Bone marrow (tissue), 2 donors: ENCODE results near the gene PRRC2A.

Experiments used
- DNase-seq, 2 donors: peaks; one replicate each; lab custom pipeline; 2025; lab: John Stamatoyannopoulos, UW

Gene PRRC2A

DNA sequence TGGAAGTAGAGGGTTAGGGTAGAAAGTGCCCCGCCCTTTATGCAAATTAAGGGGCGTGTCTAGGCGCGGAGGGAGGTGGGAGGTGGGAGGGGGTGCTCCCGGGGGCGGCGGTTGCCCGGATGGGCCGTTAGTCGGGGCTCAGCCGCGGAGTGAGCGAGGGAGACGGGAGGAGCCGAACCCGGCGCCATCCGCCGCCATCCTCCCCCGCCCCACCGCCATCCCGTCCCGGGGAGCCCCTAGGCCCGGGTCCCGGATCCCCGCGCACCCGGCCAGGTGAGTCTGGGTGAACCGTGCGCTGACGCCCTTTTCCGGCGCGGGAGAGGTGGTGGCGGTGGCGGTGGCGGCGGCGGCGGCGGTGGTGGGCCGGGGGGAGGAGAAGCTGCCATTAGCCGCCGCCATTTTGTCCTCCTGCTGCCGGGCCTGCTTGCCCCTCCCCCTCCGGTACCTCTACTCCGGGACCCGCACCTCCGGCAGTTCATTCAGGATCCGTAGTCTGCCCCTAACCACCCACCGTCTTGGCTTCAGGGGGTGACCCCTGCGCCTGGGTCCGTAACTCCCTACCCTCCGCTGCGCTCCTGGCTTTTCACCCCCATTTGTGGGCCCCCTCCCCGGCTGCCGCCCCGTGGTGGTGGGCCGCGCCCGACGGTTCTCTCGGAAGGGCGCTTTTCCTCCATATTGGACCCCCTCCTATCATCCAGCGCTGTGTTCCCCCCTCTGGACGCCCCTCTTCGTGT lies at the start of gene PRRC2A:
Gene PRRC2A (plus strand): TSS at position 130 of the 734 bp plus-strand sequence. CDS start 2,075 bp downstream, outside the sequence.
- peak; percentile 38 to 97 for DNase-seq

DNA sequence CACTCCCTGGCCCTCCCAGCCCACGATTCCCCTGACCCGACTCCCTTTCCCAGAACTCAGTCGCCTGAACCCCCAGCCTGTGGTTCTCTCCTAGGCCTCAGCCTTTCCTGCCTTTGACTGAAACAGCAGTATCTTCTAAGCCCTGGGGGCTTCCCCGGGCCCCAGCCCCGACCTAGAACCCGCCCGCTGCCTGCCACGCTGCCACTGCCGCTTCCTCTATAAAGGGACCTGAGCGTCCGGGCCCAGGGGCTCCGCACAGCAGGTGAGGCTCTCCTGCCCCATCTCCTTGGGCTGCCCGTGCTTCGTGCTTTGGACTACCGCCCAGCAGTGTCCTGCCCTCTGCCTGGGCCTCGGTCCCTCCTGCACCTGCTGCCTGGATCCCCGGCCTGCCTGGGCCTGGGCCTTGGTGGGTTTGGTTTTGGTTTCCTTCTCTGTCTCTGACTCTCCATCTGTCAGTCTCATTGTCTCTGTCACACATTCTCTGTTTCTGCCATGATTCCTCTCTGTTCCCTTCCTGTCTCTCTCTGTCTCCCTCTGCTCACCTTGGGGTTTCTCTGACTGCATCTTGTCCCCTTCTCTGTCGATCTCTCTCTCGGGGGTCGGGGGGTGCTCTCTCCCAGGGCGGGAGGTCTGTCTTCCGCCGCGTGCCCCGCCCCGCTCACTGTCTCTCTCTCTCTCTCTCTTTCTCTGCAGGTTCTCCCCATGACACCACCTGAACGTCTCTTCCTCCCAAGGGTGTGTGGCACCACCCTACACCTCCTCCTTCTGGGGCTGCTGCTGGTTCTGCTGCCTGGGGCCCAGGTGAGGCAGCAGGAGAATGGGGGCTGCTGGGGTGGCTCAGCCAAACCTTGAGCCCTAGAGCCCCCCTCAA lies 48.2 kb upstream of the PRRC2A start, which contains the start of gene LTA:
Gene LTA (plus strand): TSS at position 249 of the 871 bp plus-strand sequence. CDS start 454 bp downstream, at position 703.
- DNase-seq: no peak

DNA sequence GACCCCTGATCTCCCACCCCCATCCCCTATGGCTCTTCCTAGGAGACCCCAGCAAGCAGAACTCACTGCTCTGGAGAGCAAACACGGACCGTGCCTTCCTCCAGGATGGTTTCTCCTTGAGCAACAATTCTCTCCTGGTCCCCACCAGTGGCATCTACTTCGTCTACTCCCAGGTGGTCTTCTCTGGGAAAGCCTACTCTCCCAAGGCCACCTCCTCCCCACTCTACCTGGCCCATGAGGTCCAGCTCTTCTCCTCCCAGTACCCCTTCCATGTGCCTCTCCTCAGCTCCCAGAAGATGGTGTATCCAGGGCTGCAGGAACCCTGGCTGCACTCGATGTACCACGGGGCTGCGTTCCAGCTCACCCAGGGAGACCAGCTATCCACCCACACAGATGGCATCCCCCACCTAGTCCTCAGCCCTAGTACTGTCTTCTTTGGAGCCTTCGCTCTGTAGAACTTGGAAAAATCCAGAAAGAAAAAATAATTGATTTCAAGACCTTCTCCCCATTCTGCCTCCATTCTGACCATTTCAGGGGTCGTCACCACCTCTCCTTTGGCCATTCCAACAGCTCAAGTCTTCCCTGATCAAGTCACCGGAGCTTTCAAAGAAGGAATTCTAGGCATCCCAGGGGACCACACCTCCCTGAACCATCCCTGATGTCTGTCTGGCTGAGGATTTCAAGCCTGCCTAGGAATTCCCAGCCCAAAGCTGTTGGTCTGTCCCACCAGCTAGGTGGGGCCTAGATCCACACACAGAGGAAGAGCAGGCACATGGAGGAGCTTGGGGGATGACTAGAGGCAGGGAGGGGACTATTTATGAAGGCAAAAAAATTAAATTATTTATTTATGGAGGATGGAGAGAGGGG lies 47.0 kb upstream of the PRRC2A start:
- no peak for DNase-seq

DNA sequence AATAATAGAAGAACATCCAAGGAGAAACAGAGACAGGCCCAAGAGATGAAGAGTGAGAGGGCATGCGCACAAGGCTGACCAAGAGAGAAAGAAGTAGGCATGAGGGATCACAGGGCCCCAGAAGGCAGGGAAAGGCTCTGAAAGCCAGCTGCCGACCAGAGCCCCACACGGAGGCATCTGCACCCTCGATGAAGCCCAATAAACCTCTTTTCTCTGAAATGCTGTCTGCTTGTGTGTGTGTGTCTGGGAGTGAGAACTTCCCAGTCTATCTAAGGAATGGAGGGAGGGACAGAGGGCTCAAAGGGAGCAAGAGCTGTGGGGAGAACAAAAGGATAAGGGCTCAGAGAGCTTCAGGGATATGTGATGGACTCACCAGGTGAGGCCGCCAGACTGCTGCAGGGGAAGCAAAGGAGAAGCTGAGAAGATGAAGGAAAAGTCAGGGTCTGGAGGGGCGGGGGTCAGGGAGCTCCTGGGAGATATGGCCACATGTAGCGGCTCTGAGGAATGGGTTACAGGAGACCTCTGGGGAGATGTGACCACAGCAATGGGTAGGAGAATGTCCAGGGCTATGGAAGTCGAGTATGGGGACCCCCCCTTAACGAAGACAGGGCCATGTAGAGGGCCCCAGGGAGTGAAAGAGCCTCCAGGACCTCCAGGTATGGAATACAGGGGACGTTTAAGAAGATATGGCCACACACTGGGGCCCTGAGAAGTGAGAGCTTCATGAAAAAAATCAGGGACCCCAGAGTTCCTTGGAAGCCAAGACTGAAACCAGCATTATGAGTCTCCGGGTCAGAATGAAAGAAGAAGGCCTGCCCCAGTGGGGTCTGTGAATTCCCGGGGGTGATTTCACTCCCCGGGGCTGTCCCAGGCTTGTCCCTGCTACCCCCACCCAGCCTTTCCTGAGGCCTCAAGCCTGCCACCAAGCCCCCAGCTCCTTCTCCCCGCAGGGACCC lies 46.1 kb upstream of the PRRC2A start:
- DNase-seq: no peak

DNA sequence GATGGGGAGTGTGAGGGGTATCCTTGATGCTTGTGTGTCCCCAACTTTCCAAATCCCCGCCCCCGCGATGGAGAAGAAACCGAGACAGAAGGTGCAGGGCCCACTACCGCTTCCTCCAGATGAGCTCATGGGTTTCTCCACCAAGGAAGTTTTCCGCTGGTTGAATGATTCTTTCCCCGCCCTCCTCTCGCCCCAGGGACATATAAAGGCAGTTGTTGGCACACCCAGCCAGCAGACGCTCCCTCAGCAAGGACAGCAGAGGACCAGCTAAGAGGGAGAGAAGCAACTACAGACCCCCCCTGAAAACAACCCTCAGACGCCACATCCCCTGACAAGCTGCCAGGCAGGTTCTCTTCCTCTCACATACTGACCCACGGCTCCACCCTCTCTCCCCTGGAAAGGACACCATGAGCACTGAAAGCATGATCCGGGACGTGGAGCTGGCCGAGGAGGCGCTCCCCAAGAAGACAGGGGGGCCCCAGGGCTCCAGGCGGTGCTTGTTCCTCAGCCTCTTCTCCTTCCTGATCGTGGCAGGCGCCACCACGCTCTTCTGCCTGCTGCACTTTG lies 45.1 kb upstream of the PRRC2A start, which contains the start of gene TNF:
Gene TNF (plus strand): TSS at position 231 of the 567 bp plus-strand sequence. CDS start 177 bp downstream, at position 408.
- peak in 1 of 2 donors; percentile 41 for DNase-seq

DNA sequence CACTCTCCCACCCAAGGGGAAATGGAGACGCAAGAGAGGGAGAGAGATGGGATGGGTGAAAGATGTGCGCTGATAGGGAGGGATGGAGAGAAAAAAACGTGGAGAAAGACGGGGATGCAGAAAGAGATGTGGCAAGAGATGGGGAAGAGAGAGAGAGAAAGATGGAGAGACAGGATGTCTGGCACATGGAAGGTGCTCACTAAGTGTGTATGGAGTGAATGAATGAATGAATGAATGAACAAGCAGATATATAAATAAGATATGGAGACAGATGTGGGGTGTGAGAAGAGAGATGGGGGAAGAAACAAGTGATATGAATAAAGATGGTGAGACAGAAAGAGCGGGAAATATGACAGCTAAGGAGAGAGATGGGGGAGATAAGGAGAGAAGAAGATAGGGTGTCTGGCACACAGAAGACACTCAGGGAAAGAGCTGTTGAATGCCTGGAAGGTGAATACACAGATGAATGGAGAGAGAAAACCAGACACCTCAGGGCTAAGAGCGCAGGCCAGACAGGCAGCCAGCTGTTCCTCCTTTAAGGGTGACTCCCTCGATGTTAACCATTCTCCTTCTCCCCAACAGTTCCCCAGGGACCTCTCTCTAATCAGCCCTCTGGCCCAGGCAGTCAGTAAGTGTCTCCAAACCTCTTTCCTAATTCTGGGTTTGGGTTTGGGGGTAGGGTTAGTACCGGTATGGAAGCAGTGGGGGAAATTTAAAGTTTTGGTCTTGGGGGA lies 44.4 kb upstream of the PRRC2A start:
- DNase-seq: no peak

DNA sequence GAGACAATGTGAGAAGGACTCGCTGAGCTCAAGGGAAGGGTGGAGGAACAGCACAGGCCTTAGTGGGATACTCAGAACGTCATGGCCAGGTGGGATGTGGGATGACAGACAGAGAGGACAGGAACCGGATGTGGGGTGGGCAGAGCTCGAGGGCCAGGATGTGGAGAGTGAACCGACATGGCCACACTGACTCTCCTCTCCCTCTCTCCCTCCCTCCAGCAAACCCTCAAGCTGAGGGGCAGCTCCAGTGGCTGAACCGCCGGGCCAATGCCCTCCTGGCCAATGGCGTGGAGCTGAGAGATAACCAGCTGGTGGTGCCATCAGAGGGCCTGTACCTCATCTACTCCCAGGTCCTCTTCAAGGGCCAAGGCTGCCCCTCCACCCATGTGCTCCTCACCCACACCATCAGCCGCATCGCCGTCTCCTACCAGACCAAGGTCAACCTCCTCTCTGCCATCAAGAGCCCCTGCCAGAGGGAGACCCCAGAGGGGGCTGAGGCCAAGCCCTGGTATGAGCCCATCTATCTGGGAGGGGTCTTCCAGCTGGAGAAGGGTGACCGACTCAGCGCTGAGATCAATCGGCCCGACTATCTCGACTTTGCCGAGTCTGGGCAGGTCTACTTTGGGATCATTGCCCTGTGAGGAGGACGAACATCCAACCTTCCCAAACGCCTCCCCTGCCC lies 43.5 kb upstream of the PRRC2A start:
- DNase-seq: no peak

DNA sequence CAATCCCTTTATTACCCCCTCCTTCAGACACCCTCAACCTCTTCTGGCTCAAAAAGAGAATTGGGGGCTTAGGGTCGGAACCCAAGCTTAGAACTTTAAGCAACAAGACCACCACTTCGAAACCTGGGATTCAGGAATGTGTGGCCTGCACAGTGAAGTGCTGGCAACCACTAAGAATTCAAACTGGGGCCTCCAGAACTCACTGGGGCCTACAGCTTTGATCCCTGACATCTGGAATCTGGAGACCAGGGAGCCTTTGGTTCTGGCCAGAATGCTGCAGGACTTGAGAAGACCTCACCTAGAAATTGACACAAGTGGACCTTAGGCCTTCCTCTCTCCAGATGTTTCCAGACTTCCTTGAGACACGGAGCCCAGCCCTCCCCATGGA lies 42.9 kb upstream of the PRRC2A start:
- no peak for DNase-seq

DNA sequence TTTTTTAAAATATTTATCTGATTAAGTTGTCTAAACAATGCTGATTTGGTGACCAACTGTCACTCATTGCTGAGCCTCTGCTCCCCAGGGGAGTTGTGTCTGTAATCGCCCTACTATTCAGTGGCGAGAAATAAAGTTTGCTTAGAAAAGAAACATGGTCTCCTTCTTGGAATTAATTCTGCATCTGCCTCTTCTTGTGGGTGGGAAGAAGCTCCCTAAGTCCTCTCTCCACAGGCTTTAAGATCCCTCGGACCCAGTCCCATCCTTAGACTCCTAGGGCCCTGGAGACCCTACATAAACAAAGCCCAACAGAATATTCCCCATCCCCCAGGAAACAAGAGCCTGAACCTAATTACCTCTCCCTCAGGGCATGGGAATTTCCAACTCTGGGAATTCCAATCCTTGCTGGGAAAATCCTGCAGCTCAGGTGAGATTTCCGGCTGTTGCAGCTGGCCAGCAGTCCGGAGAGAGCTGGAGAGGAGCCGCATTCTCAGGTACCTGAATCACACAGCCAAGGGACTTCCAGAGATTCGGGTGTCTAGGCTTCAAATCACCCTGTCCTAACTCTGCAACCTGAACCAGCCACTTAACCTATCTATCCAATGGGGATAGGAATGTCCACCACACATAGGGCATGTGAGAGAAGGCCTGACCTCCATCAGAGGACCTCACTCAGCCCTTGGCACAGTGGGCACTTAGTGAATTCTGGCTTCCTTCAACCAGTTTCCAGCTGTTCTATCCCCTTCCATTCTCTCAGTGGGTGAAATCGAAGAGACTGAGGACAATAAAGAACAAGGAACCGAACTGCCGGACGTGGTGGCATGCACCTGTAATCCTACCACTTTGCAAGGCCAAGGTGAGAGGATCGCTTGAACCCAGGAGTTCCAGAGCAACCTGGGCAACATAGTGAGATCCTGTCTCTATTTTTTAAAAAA lies 42.1 kb upstream of the PRRC2A start:
- no peak for DNase-seq

DNA sequence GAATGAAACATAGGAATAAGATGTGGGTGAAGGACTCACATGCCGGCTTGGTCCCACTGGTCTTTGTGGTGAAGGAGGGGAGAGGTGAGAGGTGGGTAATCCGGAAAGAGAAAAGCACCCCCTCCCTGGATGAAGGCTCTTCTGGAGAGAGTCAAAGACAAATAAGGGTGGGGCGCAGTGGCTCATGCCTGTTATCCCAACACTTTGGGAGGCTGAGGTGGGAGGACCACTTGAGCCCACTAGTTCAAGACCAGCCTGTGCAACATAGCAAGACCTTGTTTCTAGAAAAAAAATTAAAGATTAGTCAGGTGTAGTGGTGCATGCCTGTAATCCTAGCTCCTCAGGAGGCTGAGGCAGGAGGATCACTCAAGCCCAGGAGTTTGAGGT lies 41.4 kb upstream of the PRRC2A start:
- no peak for DNase-seq

DNA sequence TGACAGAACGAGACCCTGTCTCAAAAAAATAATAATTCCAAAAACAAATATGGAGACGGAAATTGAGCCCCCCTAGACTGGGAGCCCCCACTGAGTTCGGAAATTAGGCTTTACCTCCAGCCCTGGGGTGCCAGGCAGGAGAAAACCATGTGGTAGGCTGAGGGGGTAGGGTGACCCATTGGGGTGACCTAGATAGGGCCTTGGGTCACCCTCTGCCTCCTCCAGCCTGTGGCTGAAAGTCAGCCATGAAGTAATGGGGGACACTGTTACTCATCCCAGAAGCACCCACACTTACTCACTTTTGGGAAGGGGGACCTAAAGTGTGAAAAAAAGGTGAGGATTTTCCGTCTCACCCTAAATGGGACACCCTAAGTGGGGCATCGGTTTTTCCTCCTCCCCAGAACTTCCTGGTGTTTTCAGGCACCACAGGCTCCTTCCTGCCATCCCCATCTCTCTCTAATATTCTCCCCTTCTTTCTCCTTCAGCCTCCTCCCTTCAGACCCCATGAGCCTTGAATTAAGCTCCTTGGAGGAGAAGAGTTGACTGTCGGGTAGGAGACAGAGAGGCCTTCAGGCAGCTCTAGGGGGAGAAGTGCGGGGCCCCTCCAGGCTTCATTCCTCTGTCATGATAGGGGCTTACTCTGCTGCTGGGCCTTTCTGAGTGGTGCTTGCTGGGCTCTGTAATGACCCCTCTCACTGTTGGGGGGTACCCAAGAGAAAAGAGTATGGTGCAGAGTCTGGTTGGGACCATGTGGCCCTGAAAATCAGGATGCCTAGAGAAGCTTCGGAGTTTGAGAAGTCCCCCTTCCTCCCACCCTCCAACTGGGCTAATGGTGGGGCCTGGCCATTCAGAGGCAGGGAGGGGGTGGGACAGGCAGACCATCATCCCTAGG lies 40.7 kb upstream of the PRRC2A start:
- no peak for DNase-seq

DNA sequence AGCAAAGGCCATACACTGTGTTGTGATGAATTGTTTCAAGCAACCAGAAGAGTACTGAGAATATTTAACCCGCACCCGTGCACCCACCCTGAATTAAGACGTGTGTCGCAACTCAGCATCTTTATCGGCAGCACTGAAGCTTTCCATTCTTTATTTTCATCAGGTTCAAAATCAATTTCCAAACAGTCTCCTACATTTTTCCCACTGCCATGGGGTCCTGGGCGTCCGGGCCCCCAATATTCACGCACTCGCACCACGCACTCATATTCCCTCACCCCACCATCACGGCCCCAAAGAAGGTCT lies 40.1 kb upstream of the PRRC2A start:
- no peak for DNase-seq

DNA sequence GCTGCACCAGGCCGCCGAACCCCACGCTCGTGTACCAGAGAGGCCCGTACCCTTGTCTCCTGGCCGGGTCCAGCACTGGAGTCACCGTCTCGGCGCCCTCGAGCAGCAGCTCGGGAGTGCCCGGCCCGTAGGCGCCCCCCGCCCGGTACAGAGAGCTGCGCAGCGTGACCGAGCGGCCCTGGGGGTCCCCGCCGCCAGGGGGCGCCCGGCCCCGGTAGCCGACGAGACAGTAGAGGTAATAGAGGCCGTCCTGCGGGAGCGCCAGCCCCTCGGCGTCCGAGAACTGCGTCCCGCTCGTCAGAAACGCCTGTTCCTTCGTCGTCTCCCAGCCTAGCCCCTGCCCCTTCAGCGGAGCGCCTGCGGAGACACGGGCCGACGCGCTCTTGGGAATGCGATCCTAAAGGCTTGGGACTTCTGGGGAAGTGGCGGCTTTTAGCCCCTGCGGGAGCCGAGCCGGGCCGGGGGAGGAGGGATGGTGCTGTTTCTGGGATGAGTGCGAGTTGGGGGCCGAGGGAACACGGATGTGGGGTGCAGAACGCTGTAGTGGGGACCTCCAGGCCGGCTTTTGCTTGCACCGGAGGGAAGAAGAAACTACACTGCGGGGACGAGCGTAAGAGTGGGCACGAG lies 39.6 kb upstream of the PRRC2A start:
- peak; percentile 43 to 72 for DNase-seq

DNA sequence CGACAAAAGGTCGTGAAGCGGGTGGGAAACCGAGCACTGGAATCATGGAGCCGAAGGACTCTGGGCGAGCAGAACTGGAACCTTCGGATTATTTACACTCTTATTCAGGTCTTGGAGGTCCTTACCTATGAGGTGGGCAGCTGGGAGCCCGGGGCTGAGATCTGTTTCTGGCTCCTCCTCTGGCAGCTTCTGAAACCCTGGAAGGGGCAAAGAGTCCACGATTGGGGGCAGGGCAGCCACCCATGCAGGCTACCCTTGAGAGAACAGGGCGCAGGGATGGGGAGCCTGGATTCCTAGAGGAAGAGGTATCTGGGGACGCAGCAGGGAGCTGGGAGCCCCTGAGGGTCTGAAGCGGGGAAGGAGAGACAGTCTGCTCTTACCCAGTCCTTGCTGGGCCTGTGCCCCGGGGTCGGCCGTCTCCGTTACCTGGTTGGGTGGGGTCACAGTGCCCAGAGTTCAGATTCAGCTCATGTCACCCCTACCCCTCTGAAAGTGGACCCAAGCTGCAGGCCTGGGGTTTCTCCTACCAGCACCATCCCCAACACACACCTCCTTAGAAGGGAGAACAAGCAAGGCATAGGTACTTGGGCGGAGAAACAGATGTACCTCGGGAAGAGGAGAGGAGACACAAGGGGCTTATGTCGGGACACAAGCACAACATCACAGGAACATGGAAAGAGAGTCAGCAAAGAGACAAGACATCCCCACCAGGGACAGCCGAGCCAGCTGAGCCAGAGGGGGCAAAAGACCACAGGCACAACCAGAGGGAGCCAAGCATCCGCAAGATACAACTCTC lies 38.9 kb upstream of the PRRC2A start:
- no peak for DNase-seq

DNA sequence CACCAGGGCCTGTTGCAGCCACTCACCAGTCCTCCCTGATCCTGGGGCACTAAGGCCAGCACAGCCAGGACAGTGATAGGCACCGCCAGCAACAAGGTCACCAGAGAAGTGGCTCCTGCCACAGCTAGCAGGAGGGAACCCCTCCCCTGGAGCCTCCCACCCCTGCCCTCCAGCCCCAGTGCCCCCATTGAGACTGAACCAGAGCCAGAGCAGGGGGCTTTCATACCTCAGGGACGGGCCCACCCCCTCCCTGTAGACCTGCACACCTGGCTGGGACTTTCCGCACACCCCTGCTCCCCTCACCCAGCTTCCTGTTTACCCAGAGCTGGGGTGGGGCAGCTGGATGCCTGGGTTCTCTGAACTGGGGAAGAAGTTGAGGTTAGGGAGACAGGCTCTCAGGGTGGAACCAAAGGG lies 38.3 kb upstream of the PRRC2A start, which contains the start of gene LTB:
Gene LTB (minus strand): TSS at position 195 of the 414 bp plus-strand sequence. CDS start 7 bp downstream, at position 188.
- no peak for DNase-seq

DNA sequence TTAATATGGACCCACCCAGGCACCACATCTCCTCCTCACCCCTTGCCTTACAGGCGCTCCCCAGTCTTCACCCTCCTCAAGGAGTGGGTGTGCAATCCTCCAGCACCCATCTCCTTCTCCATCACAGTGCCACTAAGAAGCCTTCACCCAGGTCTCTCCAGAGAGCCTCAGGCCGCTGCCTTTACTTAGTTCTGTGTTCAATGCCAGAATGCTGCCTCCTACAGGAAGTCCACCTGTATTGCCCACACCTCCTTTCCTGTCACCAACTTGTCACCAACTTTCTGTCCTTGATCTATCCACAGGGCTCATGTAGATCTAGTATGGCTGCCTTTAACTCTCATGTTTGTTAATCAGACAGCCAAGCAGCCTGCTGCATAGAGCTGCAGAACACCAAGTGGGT lies 35.0 kb upstream of the PRRC2A start:
- no peak for DNase-seq
